Measurements from ENCODE around the gene ABCC11. TPM values are rescaled to one million over a fixed set of nuclear protein-coding genes. Genes with fewer than 3 reads are reported as not detected.

The ABCC11 gene
- total RNA-seq, 1 experiment from 2014 or later = 0.44 TPM

DNA sequence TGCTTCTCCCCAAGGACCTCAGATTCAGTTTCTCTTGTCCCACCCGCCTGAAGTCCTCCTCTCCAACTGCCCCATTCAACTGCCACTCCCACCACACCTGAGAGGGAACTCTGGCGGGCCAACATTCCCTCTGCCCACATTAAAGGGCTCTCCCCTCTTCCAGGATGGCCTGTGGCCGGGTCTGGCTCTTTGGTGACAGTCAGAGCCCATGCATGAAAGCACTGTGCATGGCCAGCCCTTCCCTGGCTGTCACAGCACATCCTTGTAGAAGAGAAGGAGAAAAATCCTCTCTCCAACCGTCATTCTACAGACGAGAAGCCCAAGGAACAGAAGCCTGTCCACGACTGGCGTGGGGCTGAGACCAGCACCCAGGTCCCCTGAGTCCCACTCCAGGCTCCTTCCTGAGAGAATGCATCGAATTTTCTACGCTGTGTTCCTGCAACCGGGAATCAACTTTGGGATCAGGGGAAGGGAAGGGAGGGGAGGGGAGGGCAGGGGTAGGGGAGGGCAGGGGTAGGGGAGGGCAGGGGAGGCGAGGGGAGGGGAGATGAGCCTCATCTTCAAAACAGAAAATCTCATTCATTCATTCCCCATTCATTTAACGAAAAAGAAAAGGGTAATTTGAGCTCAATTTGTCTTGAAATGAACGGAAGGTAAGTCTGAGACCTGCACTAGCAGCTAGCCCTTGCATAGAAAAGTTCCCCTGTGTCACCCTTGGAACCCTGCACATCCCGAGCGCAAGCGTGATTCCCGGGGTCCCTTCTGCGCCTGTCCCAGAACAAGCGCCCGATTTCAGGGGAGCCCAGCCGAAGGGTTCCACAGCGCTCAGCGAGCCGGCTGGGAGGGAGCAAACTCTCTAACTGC, 91.2 kb downstream of the ABCC11 start, which contains the start of gene ABCC12:
Gene ABCC12, minus strand, starts transcription at position 68 of the 864 bp plus-strand sequence. CDS start 9,569 bp downstream, outside the sequence.
- CTCF ChIA-PET = interaction anchor here (0.6 to 5.6 kb wide), 27 partner anchors 11 to 1209 kb away, joined by 3 to 46 read pairs (median 4); partner anchors contain the start of genes ITFG1 and PHKB

DNA sequence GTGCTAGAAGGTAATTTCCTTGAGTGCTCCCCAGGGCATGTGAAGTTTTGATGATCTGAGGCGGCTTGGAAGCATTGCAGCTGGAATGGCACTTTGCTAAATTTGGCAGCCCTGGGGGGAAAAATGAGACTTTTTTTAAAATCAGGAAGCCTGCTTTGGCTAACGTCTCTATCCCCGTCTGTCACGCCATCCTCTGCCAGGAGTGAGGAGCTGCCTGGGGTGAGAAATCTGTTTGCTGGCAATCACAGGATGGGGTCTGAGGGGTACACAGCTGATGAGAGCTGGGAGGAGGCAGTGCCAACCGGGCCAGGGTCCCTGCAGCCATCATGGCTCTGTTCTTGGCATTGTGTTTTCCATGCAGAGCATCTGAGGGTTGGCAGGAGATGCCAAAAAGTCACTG, 93.6 kb downstream of the ABCC11 start:
- POLR2A ChIA-PET = no interaction called here
- Mint-ChIP-seq H3K4me1 (ENCODE audit: insufficient read depth, unreplicated experiment) (peaks cover 10% of the 10 kb centered on the region), H3K36me3 (ENCODE audit: insufficient read depth, unreplicated experiment) (peaks cover 2% of the 10 kb centered on the region), H3K4me3 (ENCODE audit: unreplicated experiment) (no peak overlapping the region), H3K9me3 (ENCODE audit: unreplicated experiment) (peaks cover 7% of the 10 kb centered on the region), H3K27me3 (ENCODE audit: insufficient read depth, unreplicated experiment) (no peaks in the 10 kb centered on the region), H3K27ac (ENCODE audit: low read depth, unreplicated experiment) (no peak overlapping the region)
- no TSS peak for BruUV-seq (replicated peaks)
- TF ChIP-seq, protein P1, sequence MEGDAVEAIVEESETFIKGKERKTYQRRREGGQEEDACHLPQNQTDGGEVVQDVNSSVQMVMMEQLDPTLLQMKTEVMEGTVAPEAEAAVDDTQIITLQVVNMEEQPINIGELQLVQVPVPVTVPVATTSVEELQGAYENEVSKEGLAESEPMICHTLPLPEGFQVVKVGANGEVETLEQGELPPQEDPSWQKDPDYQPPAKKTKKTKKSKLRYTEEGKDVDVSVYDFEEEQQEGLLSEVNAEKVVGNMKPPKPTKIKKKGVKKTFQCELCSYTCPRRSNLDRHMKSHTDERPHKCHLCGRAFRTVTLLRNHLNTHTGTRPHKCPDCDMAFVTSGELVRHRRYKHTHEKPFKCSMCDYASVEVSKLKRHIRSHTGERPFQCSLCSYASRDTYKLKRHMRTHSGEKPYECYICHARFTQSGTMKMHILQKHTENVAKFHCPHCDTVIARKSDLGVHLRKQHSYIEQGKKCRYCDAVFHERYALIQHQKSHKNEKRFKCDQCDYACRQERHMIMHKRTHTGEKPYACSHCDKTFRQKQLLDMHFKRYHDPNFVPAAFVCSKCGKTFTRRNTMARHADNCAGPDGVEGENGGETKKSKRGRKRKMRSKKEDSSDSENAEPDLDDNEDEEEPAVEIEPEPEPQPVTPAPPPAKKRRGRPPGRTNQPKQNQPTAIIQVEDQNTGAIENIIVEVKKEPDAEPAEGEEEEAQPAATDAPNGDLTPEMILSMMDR (IDR thresholded peaks at IDR 0.05; ENCODE audit: unreplicated experiment) = no peak
- CTCF ChIA-PET = interaction anchor here (0.7 to 5.6 kb wide), 3 partner anchors 13 to 568 kb away, joined by 3 to 46 read pairs (median 3); no protein-coding TSS in a partner anchor
- no peak for DNase-seq (ENCODE audit: unreplicated experiment)
- intact Hi-C loops (cut with micrococcal nuclease) = loop anchor here (10.0 kb wide), 1 partner anchor 419 kb away; no protein-coding TSS in a partner anchor

More for the DNA sequence above, 91.2 kb downstream of the ABCC11 start, which contains the start of gene ABCC12:
- intact Hi-C loops (cut with micrococcal nuclease) = loop anchor here (1.0 to 10.0 kb wide), 3 partner anchors 421 to 1015 kb away; partner anchors contain the start of genes ITFG1 and PHKB
- BruUV-seq (replicated peaks) = no TSS peak
- H3K36me3 Mint-ChIP-seq (ENCODE audit: insufficient read depth, unreplicated experiment) = no peaks in the 10 kb centered on the region
- POLR2A ChIA-PET = interaction anchor here (1.3 kb wide), 1 partner anchor 1012 kb away, joined by 3 read pairs; the partner anchor contains the start of gene NETO2
- H3K4me3 Mint-ChIP-seq (ENCODE audit: unreplicated experiment) = no peak within 1 kb of the TSS
- no peak within 1 kb of the TSS for H3K27ac Mint-ChIP-seq (ENCODE audit: low read depth, unreplicated experiment)
- TF ChIP-seq, protein P1 (IDR thresholded peaks at IDR 0.05; ENCODE audit: unreplicated experiment) = no peak
- H3K4me1 Mint-ChIP-seq (ENCODE audit: insufficient read depth, unreplicated experiment) = peaks cover 10% of the 10 kb centered on the region
- no peaks in the 10 kb centered on the region for H3K9me3 Mint-ChIP-seq (ENCODE audit: unreplicated experiment)
- no peaks in the 10 kb centered on the region for H3K27me3 Mint-ChIP-seq (ENCODE audit: insufficient read depth, unreplicated experiment)
- DNase-seq (ENCODE audit: unreplicated experiment) = no peak

DNA sequence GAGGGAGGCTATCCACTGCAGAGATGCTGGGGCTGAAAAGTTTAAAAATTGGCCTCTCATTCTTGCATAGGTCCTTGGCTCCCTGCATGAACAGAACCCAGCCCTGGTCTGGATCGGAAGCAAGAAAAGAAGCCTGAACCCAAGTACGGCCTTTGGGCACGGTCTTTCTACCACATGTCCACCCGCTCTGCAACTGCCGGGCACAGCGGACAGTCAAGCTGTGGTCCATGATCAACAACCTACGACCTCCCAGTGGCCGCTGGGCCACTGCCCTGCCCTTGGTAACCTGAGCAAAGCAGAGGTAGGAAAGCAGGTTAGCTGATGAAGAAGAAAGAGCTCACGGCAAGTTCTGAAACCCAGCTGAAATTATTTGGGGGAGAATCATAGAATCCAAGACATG, 95.1 kb downstream of the ABCC11 start:
- DNase-seq (ENCODE audit: unreplicated experiment) = no peak
- intact Hi-C loops (cut with micrococcal nuclease) = loop anchor here (10.0 kb wide), 1 partner anchor 417 kb away; no protein-coding TSS in a partner anchor
- ChIA-PET CTCF (interaction anchor here (0.7 kb wide), 1 partner anchor 1116 kb away, joined by 3 read pairs; no protein-coding TSS in a partner anchor), POLR2A (interaction anchor here (0.5 kb wide), 1 partner anchor 541 kb away, joined by 3 read pairs; no protein-coding TSS in a partner anchor)
- TF ChIP-seq, protein P1 (IDR thresholded peaks at IDR 0.05; ENCODE audit: unreplicated experiment) = no peak
- Mint-ChIP-seq H3K4me1 (ENCODE audit: insufficient read depth, unreplicated experiment) (no peaks in the 10 kb centered on the region), H3K4me3 (ENCODE audit: unreplicated experiment) (no peak overlapping the region), H3K27me3 (ENCODE audit: insufficient read depth, unreplicated experiment) (no peaks in the 10 kb centered on the region), H3K27ac (ENCODE audit: low read depth, unreplicated experiment) (no peak overlapping the region), H3K36me3 (ENCODE audit: insufficient read depth, unreplicated experiment) (peaks cover 5% of the 10 kb centered on the region), H3K9me3 (ENCODE audit: unreplicated experiment) (peaks cover 7% of the 10 kb centered on the region)
- BruUV-seq (replicated peaks) = no TSS peak

DNA sequence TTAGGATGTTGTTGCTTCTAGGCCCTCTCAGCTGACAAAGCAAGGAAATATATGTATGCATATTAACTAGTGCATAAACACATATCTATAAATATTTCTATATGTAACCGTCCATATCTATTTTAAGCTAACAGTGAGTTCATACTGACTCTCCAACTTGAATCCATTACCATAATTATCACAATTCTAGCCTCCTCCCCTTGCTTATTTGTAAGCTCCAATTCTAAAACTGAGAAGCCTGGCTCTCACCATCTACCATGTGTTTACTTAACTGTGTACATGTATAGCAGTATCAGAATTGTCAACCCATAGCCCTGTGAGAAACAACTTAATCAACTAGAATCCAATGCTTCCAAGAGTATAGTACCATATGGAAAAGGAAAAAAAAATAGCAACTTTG, 96.6 kb downstream of the ABCC11 start:
- intact Hi-C loops (cut with micrococcal nuclease) = loop anchor here (10.0 kb wide), 1 partner anchor 416 kb away; no protein-coding TSS in a partner anchor
- ChIA-PET POLR2A (no interaction called here), CTCF (no interaction called here)
- no peak for DNase-seq (ENCODE audit: unreplicated experiment)
- peaks cover 7% of the 10 kb centered on the region for H3K9me3 Mint-ChIP-seq (ENCODE audit: unreplicated experiment)
- H3K4me1 Mint-ChIP-seq (ENCODE audit: insufficient read depth, unreplicated experiment) = no peaks in the 10 kb centered on the region
- no TSS peak for BruUV-seq (replicated peaks)
- peaks cover 5% of the 10 kb centered on the region for H3K36me3 Mint-ChIP-seq (ENCODE audit: insufficient read depth, unreplicated experiment)
- H3K27ac Mint-ChIP-seq (ENCODE audit: low read depth, unreplicated experiment) = no peak overlapping the region
- TF ChIP-seq, protein P1 (IDR thresholded peaks at IDR 0.05; ENCODE audit: unreplicated experiment) = no peak
- no peak overlapping the region for H3K4me3 Mint-ChIP-seq (ENCODE audit: unreplicated experiment)
- no peaks in the 10 kb centered on the region for H3K27me3 Mint-ChIP-seq (ENCODE audit: insufficient read depth, unreplicated experiment)

All from MCF 10A (cell line).